Glutamatergic neuron (in vitro differentiated cells): ENCODE data around the gene SMIM5. TPM values are rescaled to one million over a fixed set of nuclear protein-coding genes. Genes with fewer than 3 reads are reported as not detected.

Experiments
- DNase-seq: peaks from one replicate; pipeline ENCODE4 v3.0.0; 2022
- H3K27ac Mint-ChIP-seq: one replicate; pipeline ENCODE4 v1.8.0; 2020; ENCODE audit warnings: mild to moderate bottlenecking, mixed read lengths, inconsistent platforms; ENCODE audit not compliant: unreplicated experiment
- H3K27me3 Mint-ChIP-seq: one replicate; pipeline ENCODE4 v1.8.0; 2020; ENCODE audit warnings: mild to moderate bottlenecking, moderate library complexity, mixed read lengths, inconsistent platforms; ENCODE audit not compliant: unreplicated experiment
- H3K36me3 Mint-ChIP-seq: one replicate; pipeline ENCODE4 v1.8.0; 2020; ENCODE audit warnings: mild to moderate bottlenecking, mixed read lengths, inconsistent platforms; ENCODE audit not compliant: unreplicated experiment
- H3K4me1 Mint-ChIP-seq: one replicate; pipeline ENCODE4 v1.8.0; 2020; ENCODE audit warnings: mild to moderate bottlenecking, low read depth, mixed read lengths, inconsistent platforms; ENCODE audit not compliant: unreplicated experiment
- H3K4me3 Mint-ChIP-seq: one replicate; pipeline ENCODE4 v1.8.0; 2020; ENCODE audit warnings: mild to moderate bottlenecking, mixed read lengths, inconsistent platforms; ENCODE audit not compliant: unreplicated experiment
- H3K9me3 Mint-ChIP-seq: one replicate; pipeline ENCODE4 v1.8.0; 2020; ENCODE audit warnings: mild to moderate bottlenecking, moderate library complexity, mixed read lengths, inconsistent platforms; ENCODE audit not compliant: unreplicated experiment
- CTCF ChIP-seq: fragments of 200-600 bp; sonication (generic); IDR thresholded peaks from one replicate; pipeline ENCODE4 v1.5.0; 2021; ENCODE audit not compliant: partially characterized antibody, unreplicated experiment
- total RNA-seq: library from RNA; stranded (reverse); fragmentation: NEBNext Ultra II Directional; extraction: Animal tissue kit (Norgen Biotek cat#: 25700); gene quantifications from one replicate; pipeline ENCODE4 v1.2.1, GENCODE V29; 2021; ENCODE audit not compliant: unreplicated experiment

SMIM5 gene
- total RNA-seq, 1 donor from 2014 or later = 0.20 TPM

GRCh38 chr17:75684924-75685323 is 51.7 kb downstream of the SMIM5 start:
- Mint-ChIP-seq H3K27ac (peak overlapping the region; percentile 15), H3K4me3 (no peak overlapping the region), H3K9me3 (no peaks in the 10 kb centered on the region), H3K36me3 (no peaks in the 10 kb centered on the region), H3K4me1 (peaks cover 3% of the 10 kb centered on the region), H3K27me3 (peaks cover 4% of the 10 kb centered on the region)
- DNase-seq = no peak
- no peak for TF ChIP-seq CTCF

- Mint-ChIP-seq H3K9me3 (no peaks in the 10 kb centered on the region), H3K27ac (peak overlapping the region; percentile 15), H3K4me1 (peaks cover 3% of the 10 kb centered on the region), H3K36me3 (no peaks in the 10 kb centered on the region), H3K27me3 (peaks cover 6% of the 10 kb centered on the region), H3K4me3 (no peak overlapping the region)
- no peak for DNase-seq
- TF ChIP-seq CTCF = no peak
These were observed 52.3 kb downstream of the SMIM5 start for GRCh38 chr17:75685499-75685898.

GRCh38 chr17:75688209-75688825 is 55.1 kb downstream of the SMIM5 start:
- no peak overlapping the region for H3K4me3 Mint-ChIP-seq
- peaks cover 6% of the 10 kb centered on the region for H3K27me3 Mint-ChIP-seq
- H3K4me1 Mint-ChIP-seq = peaks cover 10% of the 10 kb centered on the region
- no peaks in the 10 kb centered on the region for H3K36me3 Mint-ChIP-seq
- no peak for TF ChIP-seq CTCF
- no peak for DNase-seq
- H3K9me3 Mint-ChIP-seq = no peaks in the 10 kb centered on the region
- no peak overlapping the region for H3K27ac Mint-ChIP-seq

GRCh38 chr17:75689441-75689873 is 56.2 kb downstream of the SMIM5 start:
- no peak overlapping the region for H3K27ac Mint-ChIP-seq
- TF ChIP-seq CTCF = no peak
- H3K4me1 Mint-ChIP-seq = peaks cover 21% of the 10 kb centered on the region

More at GRCh38 chr17:75689441-75689873, 56.2 kb downstream of the SMIM5 start:
- H3K27me3 Mint-ChIP-seq = peaks cover 6% of the 10 kb centered on the region
- DNase-seq = no peak
- H3K9me3 Mint-ChIP-seq = no peaks in the 10 kb centered on the region
- no peaks in the 10 kb centered on the region for H3K36me3 Mint-ChIP-seq
- no peak overlapping the region for H3K4me3 Mint-ChIP-seq

Other genes with a start within 250 kb of the SMIM5 start
- 148 TPM for gene GRB2, start 227.8 kb upstream of the SMIM5 start, total RNA-seq
- gene TMEM94, start 176.8 kb upstream of the SMIM5 start, total RNA-seq = 117 TPM
- 22.1 TPM for gene CASKIN2, start 117.9 kb upstream of the SMIM5 start, total RNA-seq
- 26.6 TPM for gene TSEN54, start 116.9 kb upstream of the SMIM5 start, total RNA-seq
- gene LLGL2, start 107.7 kb upstream of the SMIM5 start, total RNA-seq = 4.8 TPM
- gene MYO15B, start 45.6 kb upstream of the SMIM5 start, total RNA-seq = 82.6 TPM
- gene RECQL5, start 33.7 kb downstream of the SMIM5 start, total RNA-seq = 49.8 TPM
- gene SAP30BP, start 33.9 kb downstream of the SMIM5 start, total RNA-seq = 115 TPM
- gene ITGB4, start 88.0 kb downstream of the SMIM5 start, total RNA-seq = not detected
- gene GALK1, start 131.8 kb downstream of the SMIM5 start, total RNA-seq = 18.2 TPM
- 65.5 TPM for gene UNK, start 151.4 kb downstream of the SMIM5 start, total RNA-seq
- 2.4 TPM for gene UNC13D, start 211.0 kb downstream of the SMIM5 start, total RNA-seq
- 111 TPM for gene WBP2, start 221.9 kb downstream of the SMIM5 start, total RNA-seq
- gene TRIM47, start 245.1 kb downstream of the SMIM5 start, total RNA-seq = 2.1 TPM